Hematopoietic multipotent progenitor cell treated with erythropoietin and hydrocortisone succinate and interleukin-3 and kit ligand, for 17 days (in vitro differentiated cells): ENCODE data around the gene GALNT13.

Source experiments
- DNase-seq: peaks from one replicate; pipeline ENCODE4 v3.0.0-alpha.2; 2015; ENCODE audit warnings: low spot score

Gene GALNT13

GRCh38 chr2:154306266-154306970 lies 434.7 kb downstream of the GALNT13 start:
- DNase-seq = no peak

GRCh38 chr2:154307007-154307406 lies 435.3 kb downstream of the GALNT13 start:
- no peak for DNase-seq

- DNase-seq = no peak
Measured at GRCh38 chr2:154324601-154325000, 452.9 kb downstream of the GALNT13 start.

- DNase-seq = no peak
Measured at GRCh38 chr2:154329510-154329909, 457.8 kb downstream of the GALNT13 start.

GRCh38 chr2:154331784-154332183 lies 460.1 kb downstream of the GALNT13 start:
- DNase-seq = no peak

- DNase-seq = no peak
Measured at GRCh38 chr2:154336201-154336600, 464.5 kb downstream of the GALNT13 start.

GRCh38 chr2:154338352-154338967 lies 466.7 kb downstream of the GALNT13 start:
- DNase-seq = no peak

- DNase-seq = no peak
Measured at GRCh38 chr2:154343282-154343681, 471.6 kb downstream of the GALNT13 start.

- no peak for DNase-seq
Measured at GRCh38 chr2:154350911-154351310, 479.2 kb downstream of the GALNT13 start.

- DNase-seq = no peak
Measured at GRCh38 chr2:154361276-154361675, 489.6 kb downstream of the GALNT13 start.

- no peak for DNase-seq
Measured at GRCh38 chr2:154368153-154368552, 496.4 kb downstream of the GALNT13 start.

- DNase-seq = no peak
Measured at GRCh38 chr2:154370873-154371272, 499.2 kb downstream of the GALNT13 start.

- DNase-seq = no peak
Measured at GRCh38 chr2:154374416-154374815, 502.7 kb downstream of the GALNT13 start.

- no peak for DNase-seq
Measured at GRCh38 chr2:154375579-154375931, 503.8 kb downstream of the GALNT13 start.

GRCh38 chr2:154381931-154382794 lies 510.4 kb downstream of the GALNT13 start:
- DNase-seq = no peak

- no peak for DNase-seq
Measured at GRCh38 chr2:154386186-154386585, 514.5 kb downstream of the GALNT13 start.

GRCh38 chr2:154391051-154391450 lies 519.3 kb downstream of the GALNT13 start:
- DNase-seq = no peak

GRCh38 chr2:154392256-154392655 lies 520.5 kb downstream of the GALNT13 start:
- DNase-seq = no peak

GRCh38 chr2:154394600-154394999 lies 522.9 kb downstream of the GALNT13 start:
- no peak for DNase-seq

GRCh38 chr2:154400563-154401290 lies 529.0 kb downstream of the GALNT13 start:
- no peak for DNase-seq

GRCh38 chr2:154402213-154402612 lies 530.5 kb downstream of the GALNT13 start:
- DNase-seq = no peak

- DNase-seq = no peak
Measured at GRCh38 chr2:154403242-154403790, 531.6 kb downstream of the GALNT13 start.
